GM12891 (cell line): ENCODE results near the gene PRKAR1B.

Experiments
- DNase-seq: peaks from one replicate; pipeline ENCODE4 v3.0.0; 2011; ENCODE audit warnings: low spot score; ENCODE audit not compliant: insufficient read length
- FAIRE-seq: peaks from 2 replicates; lab custom pipeline; 2011; peaks lifted over from hg19 to GRCh38; lab: Jason Lieb, UNC
- PAX5 ChIP-seq: IDR thresholded peaks from 2 replicates; pipeline ENCODE4 v1.6.1; 2011; ENCODE audit warnings: low read length, moderate library complexity, mild to moderate bottlenecking; ENCODE audit not compliant: insufficient read depth, severe bottlenecking
- POLR2A ChIP-seq: IDR thresholded peaks from 2 replicates; pipeline ENCODE4 v1.6.1; 2011; ENCODE audit warnings: low read depth, low read length, control low read depth
- POLR2AphosphoS5 ChIP-seq: IDR thresholded peaks from 2 replicates; pipeline ENCODE4 v1.6.1; 2011; ENCODE audit warnings: low read depth, low read length, control low read depth
- POU2F2 ChIP-seq: IDR thresholded peaks from 2 replicates; pipeline ENCODE4 v1.6.1; 2011; ENCODE audit warnings: low read depth, mild to moderate bottlenecking, control low read depth, low read length, moderate library complexity
- SPI1 ChIP-seq: IDR thresholded peaks from 2 replicates; pipeline ENCODE4 v1.6.1; 2011; ENCODE audit warnings: low read depth, low read length, control low read depth
- TAF1 ChIP-seq: IDR thresholded peaks from 2 replicates; pipeline ENCODE4 v1.6.1; 2011; ENCODE audit warnings: low read depth, low read length, control low read depth

The PRKAR1B gene

DNA sequence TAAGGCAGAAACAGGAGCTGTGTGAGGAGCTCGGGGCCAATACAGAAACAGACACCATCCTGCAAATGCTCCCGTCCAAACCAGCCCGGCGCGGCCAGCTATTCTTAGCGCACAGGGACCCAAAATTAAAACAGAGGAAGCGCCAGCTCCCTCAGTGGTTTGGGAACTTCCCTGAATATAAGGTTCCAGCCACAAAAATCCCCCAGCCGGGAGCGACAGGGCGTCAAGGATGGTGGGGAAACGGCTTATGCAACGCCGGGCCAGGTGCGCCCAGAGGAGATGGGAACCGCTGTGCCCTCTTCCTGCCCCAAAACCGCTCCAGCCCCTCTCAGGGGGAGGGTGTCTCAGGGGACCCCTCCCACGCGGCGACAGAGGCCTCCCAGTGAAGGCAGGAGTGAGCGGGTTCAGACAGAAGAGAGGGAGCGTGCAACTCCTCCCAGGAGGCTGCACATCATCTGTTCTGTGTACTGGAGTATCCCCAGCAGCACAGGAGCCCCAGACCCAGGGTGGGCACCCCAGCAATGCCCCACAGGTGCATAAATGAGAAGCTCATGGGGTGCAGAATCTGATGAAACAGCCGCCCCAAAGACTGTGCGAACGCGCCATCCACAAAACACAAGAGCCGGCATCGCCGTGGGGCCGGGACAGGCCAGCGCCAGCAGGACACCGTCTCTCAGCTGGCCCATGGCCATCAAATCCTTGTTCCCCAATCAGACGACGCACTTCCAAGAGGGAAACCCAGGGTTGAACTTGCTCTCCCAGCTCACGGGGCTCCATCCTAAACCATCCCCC is 133.6 kb downstream of the PRKAR1B start:
- TF ChIP-seq SPI1 (0 out of 2 replicates have a peak, but pooled peaks have one; percentile 4), POLR2AphosphoS5 (no peak)
- DNase-seq (peak; percentile 57), FAIRE-seq (peak; percentile 77)

DNA sequence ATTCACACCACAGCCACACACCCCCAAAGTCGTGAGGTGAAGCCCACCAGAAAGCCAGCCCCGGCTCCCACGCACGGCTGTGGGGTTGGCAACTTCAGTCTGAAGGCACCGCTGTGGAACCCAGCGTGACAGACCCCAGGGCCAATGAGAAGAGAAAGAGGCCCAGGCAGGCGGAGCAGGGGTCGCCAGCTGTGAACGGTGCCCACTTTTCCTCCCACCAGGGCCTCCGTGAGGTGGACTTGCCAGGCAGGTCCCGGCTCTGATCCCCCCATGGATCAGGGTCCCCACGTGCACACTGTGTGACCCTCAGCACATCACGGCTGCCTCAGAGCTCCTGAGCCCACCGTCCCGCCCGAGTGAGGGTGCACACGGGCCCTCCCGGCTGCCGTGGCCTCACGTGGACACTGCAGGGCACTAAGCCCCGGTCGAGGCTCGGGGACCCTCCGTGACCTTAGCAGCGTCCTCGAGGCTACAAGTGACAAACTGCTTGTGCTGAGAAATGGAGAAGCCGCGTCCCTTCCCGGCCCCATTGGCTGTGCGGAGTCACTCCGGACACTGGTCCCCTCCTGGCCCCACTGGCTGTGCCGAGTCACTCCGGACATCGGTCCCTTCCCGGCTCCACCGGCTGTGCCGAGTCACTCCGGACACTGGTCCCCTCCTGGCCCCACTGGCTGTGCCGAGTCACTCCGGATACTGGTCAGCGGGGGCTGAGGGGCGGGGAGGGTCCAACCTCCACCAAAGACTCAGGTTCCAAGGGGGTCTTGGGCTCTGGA is 135.0 kb downstream of the PRKAR1B start:
- DNase-seq = no peak
- FAIRE-seq = no peak
- TF ChIP-seq PAX5 = no peak
- no peak for TF ChIP-seq TAF1
- TF ChIP-seq POLR2AphosphoS5 = no peak
- TF ChIP-seq SPI1 = no peak
- TF ChIP-seq POLR2A = no peak
- no peak for TF ChIP-seq POU2F2

GRCh38 chr7:590731-591551 is 136.1 kb downstream of the PRKAR1B start:
- TF ChIP-seq POLR2A (no peak), PAX5 (no peak), POU2F2 (no peak), TAF1 (no peak), POLR2AphosphoS5 (no peak), SPI1 (no peak)
- FAIRE-seq (no peak), DNase-seq (no peak)

DNA sequence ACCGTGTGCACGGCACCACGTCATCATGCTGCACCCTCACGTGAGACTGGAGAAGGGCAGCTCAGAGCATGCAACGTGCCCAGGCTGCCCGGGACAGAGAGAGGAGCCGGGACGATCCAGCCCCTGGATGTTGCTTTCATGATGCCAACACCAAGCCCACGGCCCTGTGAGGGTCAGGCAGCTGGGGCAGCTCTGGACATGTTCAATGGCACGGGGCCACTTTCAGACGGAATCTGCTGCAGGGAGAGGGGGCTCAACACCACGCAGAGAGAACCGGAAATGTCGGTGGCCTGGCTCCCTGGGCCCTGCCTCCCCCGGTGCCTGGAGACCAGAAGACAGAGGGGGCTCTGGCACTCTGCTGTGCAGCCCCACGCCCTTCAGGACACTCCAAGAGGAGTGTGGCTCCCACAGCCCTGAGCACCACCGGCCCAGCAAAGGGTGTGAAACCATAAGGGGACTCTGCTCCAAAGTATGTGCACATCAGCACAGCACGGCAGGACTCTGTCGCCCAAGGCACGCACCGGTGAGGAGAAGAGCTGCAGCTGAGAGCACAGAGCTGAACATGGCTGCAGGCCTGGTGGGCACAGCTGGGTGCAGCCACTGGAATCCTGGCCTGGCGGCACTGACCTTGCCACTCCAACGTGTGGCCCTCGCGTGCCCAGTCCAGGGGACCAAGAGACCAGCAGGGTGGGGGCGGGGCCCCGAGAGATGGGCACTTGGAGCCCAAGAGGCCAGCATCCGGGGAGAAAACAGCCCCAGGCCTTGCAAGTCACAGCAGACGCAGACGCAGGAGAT is 137.1 kb downstream of the PRKAR1B start:
- FAIRE-seq = no peak
- TF ChIP-seq POLR2A (no peak), PAX5 (no peak), SPI1 (no peak), POLR2AphosphoS5 (no peak), TAF1 (no peak), POU2F2 (no peak)

DNA sequence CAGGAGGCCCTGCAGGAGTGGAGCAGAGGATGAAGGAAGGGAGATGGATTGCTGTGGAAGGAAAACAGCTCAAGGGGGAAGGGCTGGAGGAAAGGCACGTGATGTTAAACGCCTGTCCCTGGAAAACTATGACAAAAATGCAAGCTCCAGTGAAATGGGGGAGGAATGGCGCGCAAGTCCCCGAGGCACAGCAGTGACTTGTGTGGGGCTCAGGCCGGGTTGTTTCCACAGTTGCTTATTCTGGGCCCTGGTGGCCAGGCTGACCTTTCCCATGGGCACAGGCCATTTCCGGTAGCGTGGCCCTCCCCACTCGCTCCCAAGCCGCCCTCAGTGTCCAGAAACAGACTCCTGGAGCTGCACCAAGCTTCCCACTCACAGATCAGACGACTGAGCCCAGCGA is 139.3 kb downstream of the PRKAR1B start:
- no peak for TF ChIP-seq POLR2A
- DNase-seq (no peak), FAIRE-seq (no peak)

More for the DNA sequence above, 137.1 kb downstream of the PRKAR1B start:
- DNase-seq = no peak

DNA sequence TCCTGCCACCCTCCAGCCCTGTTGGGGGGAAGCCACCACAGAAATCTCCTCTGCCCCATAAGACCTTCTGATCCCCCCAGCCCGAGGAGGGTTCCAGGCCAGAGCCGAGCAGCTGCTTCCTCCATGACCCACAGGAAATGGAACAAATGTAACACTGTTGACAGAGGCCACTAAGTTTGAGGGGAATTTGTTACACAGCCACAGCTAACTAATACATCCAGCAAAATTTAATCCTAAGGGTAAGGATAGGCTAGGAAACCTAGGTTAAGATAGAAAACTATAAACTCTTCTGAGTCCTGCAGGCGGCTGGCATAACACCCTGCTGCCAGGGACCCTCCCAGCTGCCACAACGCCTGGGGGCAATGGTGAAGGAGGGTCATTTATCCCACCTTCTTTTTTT is 140.6 kb downstream of the PRKAR1B start:
- no peak for TF ChIP-seq POLR2AphosphoS5
- no peak for TF ChIP-seq POU2F2
- no peak for TF ChIP-seq PAX5
- no peak for TF ChIP-seq POLR2A
- TF ChIP-seq TAF1 = no peak
- TF ChIP-seq SPI1 = no peak
- DNase-seq = no peak
- no peak for FAIRE-seq

DNA sequence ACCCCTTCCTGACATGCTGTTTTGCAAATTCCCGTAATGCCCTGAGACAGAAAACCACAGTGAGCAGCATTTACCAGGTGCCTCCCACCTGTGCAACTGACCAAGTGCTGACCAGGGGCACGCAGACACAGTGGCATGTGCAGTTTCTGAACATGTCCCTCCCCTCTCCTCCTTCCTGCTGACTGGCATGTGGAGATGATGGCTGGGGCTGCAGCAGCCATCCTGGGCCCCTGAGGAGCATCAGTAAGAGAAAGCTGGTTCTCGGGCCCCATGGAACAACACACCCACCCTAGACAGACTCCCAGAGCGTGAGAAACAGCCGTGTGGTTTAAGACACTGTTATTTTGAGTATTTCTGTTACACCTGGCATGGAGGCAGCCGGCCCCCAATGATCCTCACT is 141.2 kb downstream of the PRKAR1B start:
- no peak for FAIRE-seq
- no peak for TF ChIP-seq POLR2AphosphoS5
- no peak for TF ChIP-seq SPI1
- no peak for TF ChIP-seq POLR2A
- TF ChIP-seq POU2F2 = no peak
- TF ChIP-seq TAF1 = no peak
- TF ChIP-seq PAX5 = no peak
- DNase-seq = no peak

DNA sequence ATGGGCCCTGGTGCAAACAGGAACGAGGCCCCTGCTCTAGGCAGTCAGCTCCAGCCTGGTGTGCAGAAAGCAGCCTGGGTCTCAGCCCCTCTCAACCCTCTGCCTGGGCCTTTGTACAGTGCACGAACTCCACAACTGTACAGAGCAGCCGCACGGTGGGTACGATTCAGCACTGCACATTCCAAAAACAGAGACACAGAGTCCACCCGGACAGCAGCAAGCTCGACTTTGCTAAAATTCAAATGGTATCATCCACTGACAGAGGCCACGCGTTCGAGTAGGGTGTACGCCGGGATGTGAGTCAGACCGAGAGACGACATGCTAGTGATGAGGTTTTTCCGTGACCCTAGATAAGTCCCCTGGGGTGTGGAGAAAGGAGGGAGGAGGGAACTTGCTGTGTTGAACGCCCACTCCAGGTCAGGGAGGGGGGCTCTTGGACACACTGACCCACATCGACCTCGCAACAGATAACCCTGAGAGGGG is 141.8 kb downstream of the PRKAR1B start:
- FAIRE-seq = no peak
- DNase-seq = no peak
- TF ChIP-seq PAX5 (no peak), POU2F2 (no peak), TAF1 (no peak), POLR2A (no peak), SPI1 (no peak), POLR2AphosphoS5 (no peak)

- TF ChIP-seq POU2F2 (no peak), TAF1 (no peak), POLR2AphosphoS5 (no peak), PAX5 (no peak), POLR2A (no peak), SPI1 (no peak)
- DNase-seq = no peak
- FAIRE-seq = no peak
Measured at GRCh38 chr7:584820-585219, 142.3 kb downstream of the PRKAR1B start.
